Mammary microvascular endothelial cell (primary cell): Measurements from ENCODE around the gene PNLIP. TPM values are rescaled to one million over a fixed set of nuclear protein-coding genes. Genes with fewer than 3 reads are reported as not detected.

Experiments used
- total RNA-seq: library from RNA; depleted of rRNA; stranded (reverse); fragments of >200 nt; gene quantifications from 2 replicates; pipeline ENCODE4 v1.2.3, GENCODE V29; 2015

The PNLIP gene
- not detected in 2 replicates for total RNA-seq

DNA sequence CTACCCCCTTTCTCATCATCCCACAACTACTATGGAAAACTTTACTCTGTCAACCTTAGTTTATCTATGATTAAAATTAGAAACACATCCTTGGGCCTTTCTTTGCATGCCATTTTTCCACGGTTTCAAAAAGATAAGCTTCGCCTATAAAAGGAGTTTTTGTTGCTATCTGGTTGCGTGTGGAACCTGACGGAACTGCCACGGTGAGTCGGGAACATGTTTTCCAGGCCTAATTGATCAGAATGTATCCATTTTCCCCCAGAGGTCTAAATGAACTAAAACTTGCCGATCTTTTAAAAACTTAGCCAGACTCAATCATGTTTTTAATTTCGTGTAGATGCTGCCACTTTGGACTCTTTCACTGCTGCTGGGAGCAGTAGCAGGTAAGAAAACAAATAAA is at the start of gene PNLIP:
PNLIP (plus strand) TSS at position 176 of the 400 bp plus-strand sequence; CDS start at position 338, 162 bp downstream.

DNA sequence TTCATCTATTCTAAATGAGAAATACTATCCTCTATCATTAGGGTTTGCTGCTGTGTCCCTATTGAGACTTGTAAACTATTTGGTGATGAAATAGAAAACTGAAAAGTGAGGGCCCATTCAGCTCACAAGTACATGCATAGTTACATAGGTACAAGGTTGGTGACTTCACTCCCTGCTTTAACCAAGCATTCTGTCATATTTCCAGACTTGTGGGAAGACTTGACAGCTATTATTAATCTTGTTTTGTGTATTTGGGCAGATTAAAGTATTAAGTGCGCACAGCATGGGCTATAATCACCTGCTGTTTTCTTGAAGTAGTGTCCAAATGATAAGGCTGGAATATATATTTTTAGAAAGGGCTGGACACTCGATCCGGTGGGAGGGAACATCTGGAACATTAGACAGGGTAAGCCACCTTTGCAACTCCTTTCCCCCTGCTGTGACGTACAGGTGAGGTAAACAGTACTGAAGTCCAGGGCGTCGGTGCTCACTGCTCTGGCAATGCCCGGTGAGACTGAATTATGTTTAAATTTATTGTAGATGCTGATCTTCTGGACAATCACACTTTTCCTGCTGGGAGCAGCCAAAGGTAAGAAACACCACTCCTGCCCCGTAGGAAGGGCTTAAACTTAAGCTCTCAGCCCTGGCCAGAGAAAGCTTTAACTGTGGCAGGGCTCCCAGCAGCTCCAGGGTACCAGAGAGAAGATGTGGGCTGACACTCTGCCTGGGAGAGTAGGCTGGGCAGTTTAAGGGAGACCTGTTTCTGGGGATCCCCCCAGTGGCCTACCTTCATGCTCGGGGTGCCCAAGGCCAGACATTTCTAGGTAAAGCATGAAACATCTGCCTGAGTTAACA is 45.1 kb downstream of the PNLIP start, which contains the start of gene PNLIPRP1:
PNLIPRP1 (plus strand) TSS at position 370 of the 855 bp plus-strand sequence; CDS start at position 541, 171 bp downstream.

Other genes starting within 250 kb of the PNLIP start
- not detected in 2 replicates for gene CCDC172, start 221.5 kb upstream of the PNLIP start, total RNA-seq
- not detected in 2 replicates for gene PNLIPRP3, start 118.1 kb upstream of the PNLIP start, total RNA-seq
- not detected in 2 replicates for gene PNLIPRP1, start 45.0 kb downstream of the PNLIP start, total RNA-seq
- not detected in 2 replicates for gene PNLIPRP2, start 75.0 kb downstream of the PNLIP start, total RNA-seq
- gene HSPA12A, start 196.6 kb downstream of the PNLIP start, total RNA-seq: under 0.01 and 0.05 TPM in 2 replicates